Lower lobe of right lung (tissue), 2 donors: ENCODE results near the gene ST6GALNAC4. TPM values are rescaled to one million over a fixed set of nuclear protein-coding genes. Genes with fewer than 3 reads are reported as not detected.

Experiments used
- ATAC-seq, 2 donors: fragments of 200-7000 bp; cut with Tn5 transposase; one replicate each; pipeline ENCODE4 v1.9.1; 2020 to 2022; ENCODE audit warnings: mild to moderate bottlenecking in 2 of 2, moderate library complexity in 2 of 2
- DNase-seq: peaks from one replicate; pipeline ENCODE4 v3.0.0-alpha.2; 2020
- H3K27ac ChIP-seq: fragments of 200-600 bp; one replicate; pipeline ENCODE4 v1.8.0; 2022
- H3K27me3 ChIP-seq: fragments of 200-600 bp; one replicate; pipeline ENCODE4 v1.8.0; 2022; ENCODE audit warnings: low read depth
- H3K36me3 ChIP-seq: fragments of 200-600 bp; one replicate; pipeline ENCODE4 v1.8.0; 2022; ENCODE audit warnings: mild to moderate bottlenecking
- H3K4me1 ChIP-seq: fragments of 200-600 bp; one replicate; pipeline ENCODE4 v1.8.0; 2022
- H3K4me3 ChIP-seq: fragments of 200-600 bp; one replicate; pipeline ENCODE4 v1.8.0; 2022; ENCODE audit warnings: mild to moderate bottlenecking
- H3K9me3 ChIP-seq: fragments of 200-600 bp; one replicate; pipeline ENCODE4 v1.8.0; 2022
- intact Hi-C: fragments of 100-400 bp; cut with DNase I; formaldehyde crosslinking; loops from one replicate; pipeline ENCODE4 v1.11.0; 2022
- total RNA-seq: library from RNA; stranded (reverse); fragmentation: NEBNext Ultra II Directional; extraction: Animal tissue kit (Norgen Biotek cat#: 25700); gene quantifications from one replicate; pipeline ENCODE4 v1.2.1, GENCODE V29; 2021
- TF ChIP-seq, protein P1 (sequence below): fragments of 200-600 bp; IDR thresholded peaks from one replicate; pipeline ENCODE4 v1.8.0; 2022; ENCODE audit warnings: antibody characterized with exemption, mild to moderate bottlenecking
- donor health status: DM: no; HTN: yes; CAD: no; lungs with severe emphysema.

ST6GALNAC4 gene
- total RNA-seq, 1 donor from 2014 or later = 45.6 TPM

DNA sequence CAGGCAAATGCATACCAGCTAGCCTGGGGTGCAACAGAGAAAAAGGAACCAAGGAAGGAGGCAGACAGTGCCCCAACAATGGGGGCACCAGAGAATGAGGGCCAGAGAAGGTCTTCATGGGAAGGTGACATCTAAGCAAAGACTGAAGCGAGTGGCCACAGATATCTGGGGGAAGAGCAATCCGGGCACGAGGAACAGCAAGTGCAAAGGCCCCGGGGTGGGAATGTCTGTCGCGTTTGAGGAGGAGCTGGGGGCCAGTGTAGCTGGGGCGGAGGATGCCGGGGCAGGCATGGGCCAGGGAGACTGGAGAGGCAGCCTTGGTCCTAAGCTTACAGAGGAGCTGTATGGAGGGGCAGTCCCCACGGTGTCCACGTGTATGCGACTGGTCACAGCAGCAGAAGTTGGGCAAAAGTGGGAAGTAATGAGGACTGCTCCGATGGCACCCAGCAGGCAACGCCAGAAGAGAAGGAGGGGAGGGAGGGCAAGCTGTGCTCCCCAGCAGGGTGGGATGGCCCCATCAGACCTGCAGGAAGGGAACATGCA is 44.8 kb upstream of the ST6GALNAC4 start:
- Histone ChIP-seq H3K27me3 (no peaks in the 10 kb centered on the region), H3K4me3 (no peak overlapping the region), H3K9me3 (no peaks in the 10 kb centered on the region), H3K4me1 (peaks cover 54% of the 10 kb centered on the region), H3K36me3 (no peaks in the 10 kb centered on the region), H3K27ac (no peak overlapping the region)
- ATAC-seq (no peak), DNase-seq (no peak)
- intact Hi-C loops = no loop called here
- TF ChIP-seq, protein P1, sequence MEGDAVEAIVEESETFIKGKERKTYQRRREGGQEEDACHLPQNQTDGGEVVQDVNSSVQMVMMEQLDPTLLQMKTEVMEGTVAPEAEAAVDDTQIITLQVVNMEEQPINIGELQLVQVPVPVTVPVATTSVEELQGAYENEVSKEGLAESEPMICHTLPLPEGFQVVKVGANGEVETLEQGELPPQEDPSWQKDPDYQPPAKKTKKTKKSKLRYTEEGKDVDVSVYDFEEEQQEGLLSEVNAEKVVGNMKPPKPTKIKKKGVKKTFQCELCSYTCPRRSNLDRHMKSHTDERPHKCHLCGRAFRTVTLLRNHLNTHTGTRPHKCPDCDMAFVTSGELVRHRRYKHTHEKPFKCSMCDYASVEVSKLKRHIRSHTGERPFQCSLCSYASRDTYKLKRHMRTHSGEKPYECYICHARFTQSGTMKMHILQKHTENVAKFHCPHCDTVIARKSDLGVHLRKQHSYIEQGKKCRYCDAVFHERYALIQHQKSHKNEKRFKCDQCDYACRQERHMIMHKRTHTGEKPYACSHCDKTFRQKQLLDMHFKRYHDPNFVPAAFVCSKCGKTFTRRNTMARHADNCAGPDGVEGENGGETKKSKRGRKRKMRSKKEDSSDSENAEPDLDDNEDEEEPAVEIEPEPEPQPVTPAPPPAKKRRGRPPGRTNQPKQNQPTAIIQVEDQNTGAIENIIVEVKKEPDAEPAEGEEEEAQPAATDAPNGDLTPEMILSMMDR = no peak

DNA sequence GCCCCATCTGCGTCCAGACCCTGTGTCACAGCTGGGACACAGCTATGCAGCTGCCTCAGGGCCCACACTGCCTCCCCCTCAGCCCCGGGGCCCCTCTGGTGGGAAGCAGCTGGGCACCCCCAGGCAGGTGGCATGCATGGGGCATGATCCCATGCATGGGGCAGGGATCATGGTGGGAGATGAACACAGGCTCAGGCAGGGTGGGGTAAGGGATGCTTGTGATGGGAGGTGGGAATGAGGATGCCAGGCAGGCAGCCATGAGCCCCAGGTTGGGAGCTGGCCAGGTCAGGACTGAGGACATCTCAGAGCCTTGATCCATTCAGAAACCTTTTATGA is 44.3 kb upstream of the ST6GALNAC4 start:
- no peak for ATAC-seq
- no peaks in the 10 kb centered on the region for H3K9me3 ChIP-seq
- H3K36me3 ChIP-seq = no peaks in the 10 kb centered on the region
- DNase-seq = no peak
- H3K27ac ChIP-seq = no peak overlapping the region
- H3K4me3 ChIP-seq = no peak overlapping the region
- intact Hi-C loops = no loop called here
- H3K4me1 ChIP-seq = peaks cover 49% of the 10 kb centered on the region
- H3K27me3 ChIP-seq = no peaks in the 10 kb centered on the region
- TF ChIP-seq, protein P1 = no peak

DNA sequence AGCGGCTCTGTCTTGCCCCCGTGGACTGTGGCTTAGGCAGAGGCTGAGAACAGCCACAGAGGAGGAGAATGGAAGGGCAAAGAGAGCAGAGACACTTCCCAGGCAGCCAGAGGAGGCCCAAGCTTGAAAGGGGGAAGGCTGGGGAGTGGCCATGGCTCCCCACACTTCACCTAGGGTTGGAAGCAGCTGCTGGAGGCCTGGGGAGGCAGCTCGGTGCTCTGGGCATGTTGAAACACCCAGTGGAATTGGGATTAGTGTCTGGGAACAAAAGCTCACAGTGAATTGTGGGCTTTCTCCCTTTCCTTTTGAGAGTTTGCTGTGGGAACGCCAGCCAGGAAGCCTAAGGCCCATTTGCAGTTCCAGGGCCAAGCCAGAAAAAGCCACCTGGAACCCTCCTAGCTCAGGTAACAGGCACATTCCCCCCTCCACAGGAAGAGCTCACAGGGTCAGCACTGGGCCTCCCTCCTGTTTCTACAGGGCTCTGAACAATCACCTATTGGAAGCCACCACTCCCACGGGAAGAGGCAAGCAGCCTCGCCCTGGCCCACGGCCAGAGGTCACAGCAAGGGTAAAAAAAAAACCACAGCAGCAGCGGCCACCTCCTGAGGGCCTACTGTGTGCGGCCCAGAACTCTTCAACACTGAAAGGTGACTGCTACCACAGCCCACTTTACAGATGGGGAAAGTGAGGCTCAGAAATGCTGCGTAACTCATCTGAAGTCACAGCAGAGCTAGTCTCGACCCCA is 43.7 kb upstream of the ST6GALNAC4 start:
- intact Hi-C loops = no loop called here
- H3K36me3 ChIP-seq = no peaks in the 10 kb centered on the region
- no peaks in the 10 kb centered on the region for H3K27me3 ChIP-seq
- H3K9me3 ChIP-seq = no peaks in the 10 kb centered on the region
- DNase-seq = no peak
- H3K4me3 ChIP-seq = no peak overlapping the region
- H3K27ac ChIP-seq = peak overlapping the region; percentile 63
- no peak for ATAC-seq
- TF ChIP-seq, protein P1 = no peak
- H3K4me1 ChIP-seq = peaks cover 49% of the 10 kb centered on the region

DNA sequence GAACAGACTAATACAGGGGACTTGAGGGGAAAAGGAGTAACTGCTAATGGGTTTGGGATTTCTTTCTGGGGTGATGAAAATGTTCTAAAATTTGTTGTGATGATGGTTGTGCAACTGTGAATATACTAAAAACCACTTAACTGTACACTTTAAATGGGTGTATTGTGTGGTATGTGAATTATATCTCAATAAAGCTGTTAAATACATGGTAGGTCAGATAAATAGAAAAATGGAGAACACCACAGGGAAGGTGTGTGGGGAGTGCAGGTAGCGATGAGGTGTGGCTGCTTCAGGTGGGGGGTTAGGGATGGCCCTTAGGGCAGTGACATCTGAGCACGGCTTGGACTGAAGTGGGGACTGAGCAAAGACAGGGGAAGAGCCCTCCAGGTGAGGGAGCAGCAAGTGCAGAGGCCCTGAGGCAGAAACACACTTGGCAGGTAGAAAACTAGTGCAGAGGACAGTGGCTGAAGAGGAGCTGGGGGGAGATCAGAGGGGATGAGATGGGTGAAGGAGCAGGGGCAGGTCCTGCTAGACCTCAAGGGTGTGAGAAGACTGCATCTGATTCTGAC is 43.1 kb upstream of the ST6GALNAC4 start:
- intact Hi-C loops = no loop called here
- DNase-seq = no peak

DNA sequence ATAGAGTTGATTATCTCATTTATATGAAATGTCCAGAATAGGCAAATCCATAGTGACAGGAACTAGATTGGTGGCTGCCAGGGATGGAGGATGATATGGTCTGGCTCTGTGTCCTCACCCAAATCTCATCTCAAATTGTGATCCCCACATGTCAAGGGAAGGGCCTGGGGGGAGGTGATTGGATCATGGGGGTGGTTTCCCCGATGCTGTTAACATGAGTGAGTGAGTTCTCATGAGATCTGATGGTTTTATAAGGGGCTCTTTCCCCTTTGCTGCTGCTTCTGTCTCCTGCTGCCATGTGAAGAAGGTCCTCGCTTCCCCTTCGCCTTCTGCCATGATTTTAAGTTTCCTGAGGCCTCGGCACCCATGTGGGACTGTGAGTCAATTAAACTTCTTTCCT is 42.6 kb upstream of the ST6GALNAC4 start:
- intact Hi-C loops = no loop called here
- no peaks in the 10 kb centered on the region for H3K27me3 ChIP-seq
- H3K4me3 ChIP-seq = no peak overlapping the region
- H3K9me3 ChIP-seq = no peaks in the 10 kb centered on the region
- H3K4me1 ChIP-seq = peaks cover 49% of the 10 kb centered on the region
- DNase-seq (no peak), ATAC-seq (no peak)
- H3K27ac ChIP-seq = no peak overlapping the region
- TF ChIP-seq, protein P1 = no peak
- H3K36me3 ChIP-seq = no peaks in the 10 kb centered on the region

More for the DNA sequence above, 43.1 kb upstream of the ST6GALNAC4 start:
- peak overlapping the region; percentile 63 for H3K27ac ChIP-seq
- ATAC-seq = no peak
- no peaks in the 10 kb centered on the region for H3K9me3 ChIP-seq
- no peak overlapping the region for H3K4me3 ChIP-seq
- TF ChIP-seq, protein P1 = no peak
- no peaks in the 10 kb centered on the region for H3K27me3 ChIP-seq
- no peaks in the 10 kb centered on the region for H3K36me3 ChIP-seq
- peaks cover 49% of the 10 kb centered on the region for H3K4me1 ChIP-seq
